Activated CD8-positive, alpha-beta memory T cell treated with anti-CD3 and anti-CD28 coated beads for 4 hours (primary cell): ENCODE results near the gene ANXA11.
"Not testable (repeated sequence)": the region's sequence is repeated elsewhere in the genome, so short reads cannot be mapped to it uniquely, and the experiment has no call there.

Experiments used
- DNase-seq, 2 donors: peaks; one replicate each; pipeline ENCODE4 v3.0.0-alpha.2; 2020; ENCODE audit warnings: low read depth in 2 of 2

ANXA11 gene

GRCh38 chr10:80207768-80208370, 2.5 kb upstream of the ANXA11 start:
- DNase-seq: no peak

- no peak for DNase-seq
Measured at GRCh38 chr10:80206277-80206655, 929 bp upstream of the ANXA11 start.

- DNase-seq: no peak
Measured at GRCh38 chr10:80204677-80205476, 460 bp downstream of the ANXA11 start.

DNA sequence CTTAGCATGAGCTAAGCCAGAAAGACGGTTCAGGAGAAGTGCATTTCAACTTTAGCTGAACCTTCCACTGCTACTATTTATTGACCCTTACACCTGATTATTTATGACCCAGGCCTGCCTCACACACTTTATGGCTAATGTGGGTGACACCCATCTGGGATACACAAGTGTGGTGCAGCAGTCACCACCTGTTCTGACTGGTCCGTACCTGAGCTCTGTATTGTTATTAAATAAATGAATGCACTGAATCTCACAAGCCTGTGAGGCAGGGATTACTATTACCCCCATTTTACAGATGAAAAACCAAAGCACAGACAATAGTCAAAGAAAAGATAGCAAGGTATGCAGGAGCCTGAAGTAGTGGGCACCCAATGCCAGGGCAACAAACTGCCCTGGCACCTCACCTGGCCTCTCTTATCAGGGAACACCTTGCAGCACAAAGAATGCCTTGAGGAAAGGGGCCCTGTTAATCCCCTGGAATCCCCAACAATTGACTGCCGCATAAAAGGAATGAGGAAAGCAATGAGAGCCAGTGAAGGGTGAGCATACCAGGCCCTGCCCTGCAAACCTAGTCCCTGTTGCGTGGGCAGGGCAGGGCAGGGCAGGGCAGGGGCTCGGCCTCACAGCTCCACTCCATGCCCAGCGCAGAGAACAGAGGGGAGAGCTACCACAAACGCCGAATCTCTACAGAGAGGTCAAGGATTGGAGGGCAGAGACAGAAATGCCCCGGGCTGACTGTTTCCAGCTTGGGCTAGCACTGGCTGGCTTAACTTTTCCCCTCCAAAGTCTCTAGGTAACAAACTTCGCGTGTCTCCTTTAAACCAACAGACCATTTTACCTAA, 1.3 kb downstream of the ANXA11 start:
- no peak for DNase-seq

- DNase-seq: peak; percentile 35 to 40
Measured at GRCh38 chr10:80202934-80203834, 2.2 kb downstream of the ANXA11 start.

GRCh38 chr10:80202530-80202929, 2.8 kb downstream of the ANXA11 start:
- DNase-seq: not testable (repeated sequence)

DNA sequence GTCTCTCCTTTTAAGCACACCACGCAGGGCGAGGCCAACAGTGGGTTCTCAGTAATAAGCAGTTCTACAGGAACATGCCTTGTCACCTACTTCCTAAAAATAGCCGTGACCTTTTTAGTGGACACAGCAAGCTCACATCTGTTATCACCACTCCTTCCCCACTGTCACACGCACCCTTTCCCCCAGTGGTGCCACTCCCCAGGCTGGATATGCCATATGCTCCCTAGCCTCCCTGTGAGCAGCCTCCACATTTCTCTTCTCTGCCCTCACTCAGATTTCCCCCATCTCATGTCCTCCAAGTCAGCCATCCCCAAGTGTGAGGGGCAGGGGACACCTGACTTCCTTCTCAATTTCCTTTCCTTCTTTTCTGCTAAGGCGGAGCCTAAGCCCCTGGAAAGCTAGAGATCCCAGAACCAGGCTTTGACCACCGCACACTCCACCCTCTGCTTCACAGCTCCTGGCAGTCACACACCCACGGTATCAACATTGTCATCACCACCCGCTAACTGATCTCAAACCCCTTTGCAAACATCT, 3.7 kb downstream of the ANXA11 start:
- DNase-seq: no peak

DNA sequence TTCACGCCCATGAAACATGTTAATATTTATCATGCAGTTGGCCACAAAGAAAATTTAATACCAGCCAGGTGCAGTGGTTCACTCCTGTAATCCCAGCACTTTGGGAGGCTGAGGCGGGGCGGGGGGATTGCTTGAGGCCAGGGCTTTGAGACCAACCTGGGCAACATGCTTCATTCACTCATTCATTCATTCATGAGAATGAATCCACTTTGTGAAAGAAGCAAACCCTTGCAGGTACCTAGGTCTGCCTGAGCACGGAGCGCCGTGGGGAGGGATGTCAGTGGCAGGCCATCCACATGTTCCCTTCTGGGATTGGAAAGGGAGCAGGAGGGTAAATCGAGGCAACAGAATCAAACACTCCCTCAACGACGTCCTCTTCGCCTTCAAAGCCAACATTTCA, 4.7 kb downstream of the ANXA11 start:
- no peak for DNase-seq

DNA sequence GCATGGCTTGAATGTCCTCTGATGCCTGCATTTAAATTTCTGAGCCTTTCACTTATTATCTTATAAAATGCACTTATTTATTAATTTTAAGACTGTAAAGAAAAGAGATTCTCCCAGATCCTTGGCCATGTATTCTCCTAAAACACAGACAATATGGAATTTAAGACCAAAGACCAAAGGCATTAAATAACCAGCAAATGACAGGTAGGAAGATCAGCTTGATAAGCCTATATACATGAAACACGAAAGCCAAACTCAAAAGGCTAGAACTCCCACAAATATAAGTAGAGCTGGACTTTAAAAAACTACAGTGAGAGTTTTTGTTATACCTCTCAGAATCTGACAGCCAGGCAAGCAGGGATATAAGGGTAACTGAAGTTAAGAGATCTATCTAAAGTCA, 5.1 kb downstream of the ANXA11 start:
- DNase-seq: no peak

- DNase-seq: no peak
Measured at GRCh38 chr10:80199828-80200227, 5.5 kb downstream of the ANXA11 start.

DNA sequence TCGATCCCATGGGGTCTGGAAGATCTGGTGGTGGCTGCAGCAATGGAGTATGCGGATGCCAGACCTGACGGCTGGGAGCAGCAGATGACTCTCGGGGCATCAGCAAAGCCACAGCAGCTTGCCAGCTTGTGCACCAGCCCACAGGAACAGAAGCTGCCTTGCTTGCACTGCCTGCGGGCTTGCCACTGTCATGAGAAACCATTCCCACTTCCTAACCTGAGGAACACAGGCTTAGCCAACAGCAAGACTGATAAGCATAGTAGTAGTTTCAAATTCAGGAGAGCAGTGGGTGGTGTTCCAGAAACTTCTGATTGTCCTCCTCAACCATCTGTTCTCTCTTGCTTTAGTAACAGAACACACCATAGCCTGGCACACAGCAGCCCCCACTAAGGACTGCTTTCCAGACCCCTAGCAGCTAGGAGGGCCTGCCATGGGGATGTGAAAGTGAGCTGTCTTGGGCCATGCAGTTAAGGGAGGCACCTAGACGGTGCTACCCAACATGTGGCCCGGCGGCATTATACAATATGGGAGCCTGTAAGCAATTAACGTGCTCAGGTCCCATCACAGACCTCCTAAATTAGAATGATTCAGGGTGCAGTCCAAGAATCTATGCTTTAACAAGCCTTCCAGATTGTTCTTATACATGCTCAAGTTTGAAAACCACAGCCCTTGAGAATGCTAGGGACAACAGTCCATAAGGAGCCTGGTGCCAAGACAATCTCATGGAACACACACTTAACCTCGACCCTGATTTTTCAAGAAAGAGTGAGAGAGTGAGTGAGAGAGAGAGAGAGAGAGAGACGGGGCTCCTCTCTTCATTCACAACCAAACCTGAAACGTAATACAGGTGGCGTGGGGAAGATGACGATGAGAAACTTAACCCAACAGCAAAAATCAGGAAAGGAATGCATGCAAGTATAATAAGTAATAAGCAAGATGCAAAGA, 7.1 kb downstream of the ANXA11 start:
- DNase-seq: no peak

- no peak for DNase-seq
Measured at GRCh38 chr10:80196950-80197315, 8.4 kb downstream of the ANXA11 start.

GRCh38 chr10:80196270-80196949, 8.9 kb downstream of the ANXA11 start:
- peak; percentile 41 to 58 for DNase-seq

DNA sequence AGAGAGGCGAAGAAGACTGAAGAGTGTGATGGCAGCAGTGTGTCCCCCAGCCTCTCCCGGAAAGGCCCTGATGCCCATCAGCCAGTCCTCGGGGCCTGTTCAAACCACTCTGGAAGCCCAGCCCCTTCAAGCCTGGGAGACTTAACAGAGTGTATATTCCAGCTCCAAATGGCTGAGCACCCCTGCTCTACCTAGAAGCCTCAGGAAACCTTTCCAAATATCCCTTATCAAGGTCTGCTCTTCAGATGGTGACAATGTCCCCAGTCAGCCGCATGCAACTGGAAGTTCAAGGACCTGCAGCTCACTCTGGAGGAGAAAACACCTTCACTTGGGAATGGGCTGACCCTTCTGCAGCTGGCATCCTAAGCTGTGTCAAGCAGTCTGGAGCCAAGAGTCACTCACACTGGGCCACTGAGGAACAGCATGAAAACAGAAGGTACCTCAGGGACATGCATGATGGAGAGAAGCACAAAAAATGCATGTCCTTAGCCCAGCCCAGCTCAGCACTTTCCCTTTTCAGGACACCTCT, 10.2 kb downstream of the ANXA11 start:
- no peak for DNase-seq

GRCh38 chr10:80194373-80195045, 10.8 kb downstream of the ANXA11 start:
- DNase-seq: no peak

GRCh38 chr10:80192553-80192952, 12.8 kb downstream of the ANXA11 start:
- DNase-seq: no peak

GRCh38 chr10:80191589-80192270, 13.6 kb downstream of the ANXA11 start:
- no peak for DNase-seq

GRCh38 chr10:80188713-80189112, 16.6 kb downstream of the ANXA11 start:
- DNase-seq: no peak
